NCI-H748 (cell line): ENCODE measurements around the gene IQCE.
"Not testable (repeated sequence)": the region's sequence is repeated elsewhere in the genome, so short reads cannot be mapped to it uniquely, and the experiment has no call there.

ENCODE experiments used
- DNase-seq: peaks from one replicate; lab custom pipeline; 2025; ENCODE audit not compliant: unreplicated experiment; lab: John Stamatoyannopoulos, UW

The IQCE gene

GRCh38 chr7:2598154-2598823, 39.5 kb downstream of the IQCE start:
- no peak for DNase-seq

- no peak for DNase-seq
These were observed 42.3 kb downstream of the IQCE start for GRCh38 chr7:2601065-2601464.

- no peak for DNase-seq
These were observed 43.1 kb downstream of the IQCE start for GRCh38 chr7:2601907-2602306.

GRCh38 chr7:2602406-2603043, 43.7 kb downstream of the IQCE start:
- DNase-seq: no peak

GRCh38 chr7:2603044-2603965, 44.5 kb downstream of the IQCE start:
- DNase-seq: no peak

GRCh38 chr7:2604608-2605174, 45.9 kb downstream of the IQCE start:
- no peak for DNase-seq

- no peak for DNase-seq
These were observed 47.1 kb downstream of the IQCE start for GRCh38 chr7:2605608-2606538.

GRCh38 chr7:2606539-2606936, 47.8 kb downstream of the IQCE start:
- DNase-seq: no peak

- DNase-seq: no peak
These were observed 48.5 kb downstream of the IQCE start for GRCh38 chr7:2607122-2607922.

GRCh38 chr7:2607923-2608904, 49.4 kb downstream of the IQCE start:
- no peak for DNase-seq

- no peak for DNase-seq
These were observed 50.2 kb downstream of the IQCE start for GRCh38 chr7:2608921-2609411.

- not testable (repeated sequence) for DNase-seq
These were observed 50.9 kb downstream of the IQCE start for GRCh38 chr7:2609646-2610045.

GRCh38 chr7:2610466-2610865, 51.7 kb downstream of the IQCE start:
- DNase-seq: no peak

GRCh38 chr7:2610898-2611297, 52.1 kb downstream of the IQCE start:
- DNase-seq: no peak

GRCh38 chr7:2611401-2611800, 52.6 kb downstream of the IQCE start:
- DNase-seq: no peak

- DNase-seq: no peak
These were observed 53.1 kb downstream of the IQCE start for GRCh38 chr7:2611922-2612321.

- DNase-seq: peak; percentile 46
These were observed 53.8 kb downstream of the IQCE start for GRCh38 chr7:2612445-2613097.
